HG03469 (cell line): ENCODE data around the gene SLC19A1.

Experiments
- ATAC-seq: cut with Tn5 transposase; IDR thresholded peaks from one replicate; pipeline ENCODE4 v1.9.1; 2021; ENCODE audit warnings: mild to moderate bottlenecking, moderate library complexity, moderate number of reproducible peaks; ENCODE audit not compliant: unreplicated experiment

Gene SLC19A1

DNA sequence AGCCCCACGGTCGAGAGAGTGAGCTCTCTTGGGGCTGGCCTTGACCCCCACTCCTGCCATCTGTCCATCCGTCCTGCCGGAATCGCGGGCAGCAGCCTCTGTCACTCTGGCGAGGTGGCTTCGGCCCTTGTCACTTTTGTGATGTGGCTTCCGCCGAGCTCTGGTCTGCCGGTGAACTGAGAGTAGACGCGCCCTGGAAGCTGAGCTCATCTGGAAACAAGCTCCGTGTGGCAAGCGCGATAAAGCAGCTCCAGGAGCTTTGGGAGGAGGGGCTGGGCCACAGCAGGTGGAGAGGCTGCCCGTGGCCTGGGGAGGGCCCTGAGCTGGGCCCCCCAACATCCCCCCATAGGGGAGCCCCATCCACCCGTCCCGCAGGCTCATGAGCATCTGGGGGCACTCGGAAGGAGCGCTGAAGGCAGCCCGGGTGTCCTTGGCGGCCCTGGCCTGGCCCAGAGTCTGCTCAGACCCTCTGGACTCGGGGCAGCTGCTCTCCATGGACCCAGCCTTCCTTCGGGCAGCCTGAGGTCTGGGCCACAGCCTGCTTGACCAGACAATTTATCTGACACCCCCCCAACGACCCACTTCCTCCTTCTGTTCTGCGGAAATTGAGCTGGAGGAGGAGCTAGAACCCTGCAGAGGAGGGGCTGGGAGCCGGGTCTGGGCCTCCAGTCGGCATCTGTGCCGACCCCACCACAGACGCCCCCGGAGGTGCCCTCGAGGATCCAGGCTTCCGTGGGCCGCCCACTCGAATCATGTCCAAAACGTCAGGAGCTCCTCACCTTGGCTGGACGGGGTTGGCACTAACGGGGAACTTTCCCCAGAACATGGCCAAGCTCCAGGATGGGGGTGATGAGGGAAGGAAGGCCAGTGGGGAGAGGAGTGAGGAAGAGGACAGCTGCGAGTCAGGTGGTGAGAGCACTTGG, 59.1 kb downstream of the SLC19A1 start:
- ATAC-seq, result no peak

DNA sequence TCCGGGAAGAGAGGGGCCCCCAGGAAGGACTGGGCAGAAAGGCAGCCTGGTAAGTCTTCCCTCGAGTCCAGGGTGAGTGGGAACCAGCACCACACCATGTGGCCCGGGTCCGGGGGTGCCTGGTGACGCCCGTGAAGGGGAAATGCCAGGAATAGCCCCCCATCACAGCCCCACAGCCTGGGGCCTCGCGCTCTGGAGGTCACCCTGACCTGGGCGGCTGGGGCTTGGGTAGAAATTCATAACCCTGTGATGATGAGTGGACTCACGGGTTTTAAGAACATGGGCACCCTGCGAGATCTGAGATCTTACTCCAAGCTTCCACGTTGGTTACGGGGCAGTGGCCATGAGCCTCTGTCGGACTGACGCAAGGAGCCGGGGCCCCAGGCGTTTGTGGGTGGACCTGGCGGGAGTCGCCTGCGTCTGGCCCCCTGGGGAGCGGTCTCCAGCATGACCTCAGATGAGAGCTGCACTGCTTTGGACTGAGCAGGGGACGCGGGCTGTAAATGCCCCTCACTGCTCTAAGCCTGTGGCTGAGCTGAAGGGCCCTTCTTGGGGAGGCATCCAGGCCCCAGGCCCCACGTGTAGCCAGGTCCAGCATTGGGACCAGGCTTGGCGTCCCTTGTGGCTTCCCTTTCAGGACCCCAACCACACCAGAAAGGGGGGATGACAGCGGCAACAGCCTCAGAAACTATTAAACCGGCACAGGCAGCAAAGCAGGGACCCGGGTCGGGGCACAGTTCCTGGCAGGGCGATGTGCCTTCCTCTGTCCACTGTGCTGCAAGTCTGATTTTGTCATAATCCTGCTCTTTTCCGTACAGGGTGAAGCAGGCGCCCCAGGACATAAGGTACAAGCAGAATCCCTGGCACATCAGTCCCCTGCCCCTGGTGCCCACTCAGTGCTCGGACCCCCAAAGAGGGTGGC, 60.0 kb downstream of the SLC19A1 start:
- ATAC-seq, result no peak

DNA sequence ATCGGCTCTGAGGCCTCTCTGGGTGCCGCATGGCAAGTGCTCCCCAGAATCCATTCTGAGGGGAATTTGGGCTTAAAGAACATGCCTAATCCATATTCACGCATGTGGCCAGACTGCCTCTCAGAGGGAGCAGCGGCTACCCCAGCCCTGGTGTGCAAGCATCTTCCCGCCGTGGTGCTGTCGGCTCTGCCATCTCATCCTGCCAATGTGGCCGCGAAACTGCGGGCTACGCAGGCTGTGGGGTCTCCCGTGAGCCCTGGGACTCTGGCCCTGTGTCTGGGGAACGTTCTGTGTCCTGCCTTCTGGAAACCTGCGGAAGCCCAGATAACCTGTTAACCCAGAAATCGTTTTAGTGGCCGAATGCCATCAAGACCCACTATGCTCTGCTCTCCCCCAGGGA, 60.7 kb downstream of the SLC19A1 start:
- no peak for ATAC-seq

DNA sequence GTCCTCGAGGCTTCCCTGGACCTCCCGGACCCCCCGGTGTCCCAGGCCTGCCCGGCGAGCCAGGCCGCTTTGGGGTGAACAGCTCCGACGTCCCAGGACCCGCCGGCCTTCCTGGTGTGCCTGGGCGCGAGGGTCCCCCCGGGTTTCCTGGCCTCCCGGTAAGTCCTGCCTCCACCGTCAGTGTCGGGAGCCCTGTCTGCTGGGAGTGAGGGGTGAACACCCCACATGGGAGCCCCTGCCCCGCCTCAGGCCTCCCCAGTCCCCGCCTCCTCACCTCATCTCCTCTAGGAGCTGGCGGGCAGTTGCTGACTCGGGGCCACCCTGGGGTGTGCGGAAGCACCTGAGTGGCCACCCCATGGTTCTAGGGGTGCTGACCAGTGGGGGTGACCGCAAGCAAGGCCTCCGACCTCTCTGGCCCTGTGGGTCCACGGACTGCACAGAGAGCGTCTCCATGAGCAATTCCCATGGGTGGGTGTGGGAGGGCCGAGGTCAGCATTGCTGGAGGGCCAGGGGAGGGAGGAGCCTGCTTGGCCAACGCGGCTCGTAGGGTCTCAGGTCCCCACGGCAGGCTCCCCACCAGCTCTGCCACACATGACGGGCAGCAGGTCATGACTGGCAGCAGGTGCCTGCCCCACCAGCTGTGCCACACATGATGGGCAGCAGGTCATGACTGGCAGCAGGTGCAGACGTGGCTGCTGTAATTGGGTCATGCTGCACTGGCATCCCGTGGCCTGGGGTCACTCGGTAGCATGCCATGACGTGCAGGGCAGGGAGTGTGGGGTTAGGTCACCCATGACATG, 61.3 kb downstream of the SLC19A1 start:
- no peak for ATAC-seq

DNA sequence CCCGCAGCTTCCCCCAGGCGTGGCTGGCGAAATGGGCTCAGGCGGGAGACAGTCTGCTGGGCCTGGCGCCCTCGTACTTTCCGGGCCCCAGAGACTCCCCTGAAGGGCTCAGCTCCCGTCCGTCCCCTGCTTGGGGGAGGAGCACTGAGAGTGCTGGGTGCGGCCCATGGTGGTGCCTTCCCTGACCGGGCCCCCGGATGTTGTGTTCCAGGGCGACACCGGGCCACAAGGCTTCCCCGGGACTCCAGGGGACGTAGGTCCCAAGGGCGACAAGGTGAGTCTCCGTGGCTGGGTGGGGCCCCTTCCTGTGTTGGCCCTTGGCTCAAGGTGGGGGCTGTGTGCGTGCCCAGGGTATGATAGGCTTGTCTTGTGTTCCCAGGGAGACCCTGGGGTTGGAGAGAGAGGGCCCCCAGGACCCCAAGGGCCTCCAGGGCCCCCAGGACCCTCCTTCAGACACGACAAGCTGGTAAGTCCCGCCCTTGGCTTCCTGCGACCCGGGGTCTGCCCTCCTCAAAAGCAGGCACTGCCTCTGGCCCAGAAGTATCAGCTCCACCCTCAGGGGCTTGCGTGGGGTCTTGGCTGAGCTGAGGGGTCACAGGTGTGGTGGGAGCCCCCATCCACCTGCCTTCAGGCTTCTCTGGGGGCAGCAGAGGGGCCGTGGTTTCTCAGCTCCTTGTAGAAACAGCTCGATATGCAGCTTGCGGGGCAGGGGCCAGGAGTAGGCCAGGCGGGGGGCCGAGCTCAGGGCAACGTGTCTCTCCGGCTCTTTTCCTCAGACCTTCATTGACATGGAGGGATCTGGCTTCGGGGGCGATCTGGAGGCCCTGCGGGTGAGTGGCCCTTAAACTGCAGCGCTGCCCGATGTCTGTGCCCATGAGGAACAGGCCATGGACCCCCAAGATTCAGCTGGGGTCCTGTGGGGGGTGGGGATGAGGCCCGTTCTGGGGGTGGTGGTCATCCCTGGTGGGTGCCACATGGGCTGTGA, 62.3 kb downstream of the SLC19A1 start:
- ATAC-seq, result no peak

DNA sequence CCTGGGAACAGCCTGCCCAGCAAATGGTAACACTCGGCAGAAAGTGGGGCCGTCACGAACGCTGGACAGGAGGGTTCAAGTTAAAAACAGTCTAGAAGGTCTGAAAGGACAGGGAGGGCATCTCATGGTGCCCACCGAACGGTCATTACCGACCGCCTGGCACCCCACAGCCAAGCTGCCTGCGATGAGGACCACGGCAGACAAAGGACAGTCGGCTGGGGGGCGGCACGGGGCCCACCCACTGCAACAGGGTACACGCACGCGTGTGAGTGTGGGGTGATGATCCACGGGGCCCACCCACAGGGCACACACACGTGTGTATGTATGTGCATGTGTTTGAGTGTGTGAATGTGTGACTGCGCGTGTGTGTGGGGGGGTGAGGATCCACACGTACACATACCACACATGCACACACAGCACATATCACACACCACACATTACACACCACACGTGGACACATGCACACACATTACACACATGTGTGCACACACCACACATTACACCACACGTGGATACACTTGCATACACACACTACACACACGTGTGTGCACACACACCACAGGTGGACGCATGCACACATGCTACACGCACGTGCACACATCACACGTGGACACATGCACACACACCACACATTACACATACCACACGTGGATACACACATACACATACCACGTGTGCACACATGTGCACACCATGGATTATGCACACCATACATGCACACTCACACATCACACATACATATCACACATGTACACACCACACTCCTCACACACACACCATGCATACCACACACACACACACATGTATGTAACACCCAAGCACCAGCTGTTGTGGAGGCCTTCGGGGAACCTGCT, 63.2 kb downstream of the SLC19A1 start:
- no peak for ATAC-seq

DNA sequence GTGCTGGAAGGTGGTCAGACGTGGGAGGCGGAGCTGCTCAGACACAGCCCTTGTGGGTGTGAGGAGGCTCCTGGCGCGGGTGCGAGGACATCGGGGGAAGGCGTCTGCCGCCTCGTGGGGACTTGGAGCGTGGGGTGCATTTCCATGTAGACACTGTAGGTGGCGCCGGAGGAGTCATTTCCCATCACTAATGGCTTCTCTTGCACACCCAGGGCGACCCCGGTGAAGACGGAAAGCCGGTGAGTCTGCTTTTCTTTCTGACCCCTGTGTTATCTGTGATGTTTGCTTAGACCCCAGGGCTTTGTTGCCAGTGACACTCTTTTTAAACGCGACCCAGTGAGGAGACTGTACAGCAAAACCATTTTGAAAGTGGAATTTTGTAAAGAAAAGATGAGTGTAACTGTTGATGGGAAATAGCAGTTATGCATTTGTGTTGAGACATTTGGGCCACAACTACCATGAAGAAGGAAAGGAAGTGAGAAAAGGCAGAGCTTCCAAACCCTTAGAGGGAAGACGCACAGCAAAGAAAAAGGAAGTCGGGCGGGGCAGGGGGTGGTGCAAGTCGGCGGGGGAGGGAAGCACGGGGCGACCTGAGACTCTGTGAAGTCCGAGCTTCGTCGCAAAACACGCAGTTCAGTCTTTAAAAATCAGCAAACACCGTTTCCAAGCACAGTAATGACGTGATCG, 64.0 kb downstream of the SLC19A1 start:
- ATAC-seq, result no peak

DNA sequence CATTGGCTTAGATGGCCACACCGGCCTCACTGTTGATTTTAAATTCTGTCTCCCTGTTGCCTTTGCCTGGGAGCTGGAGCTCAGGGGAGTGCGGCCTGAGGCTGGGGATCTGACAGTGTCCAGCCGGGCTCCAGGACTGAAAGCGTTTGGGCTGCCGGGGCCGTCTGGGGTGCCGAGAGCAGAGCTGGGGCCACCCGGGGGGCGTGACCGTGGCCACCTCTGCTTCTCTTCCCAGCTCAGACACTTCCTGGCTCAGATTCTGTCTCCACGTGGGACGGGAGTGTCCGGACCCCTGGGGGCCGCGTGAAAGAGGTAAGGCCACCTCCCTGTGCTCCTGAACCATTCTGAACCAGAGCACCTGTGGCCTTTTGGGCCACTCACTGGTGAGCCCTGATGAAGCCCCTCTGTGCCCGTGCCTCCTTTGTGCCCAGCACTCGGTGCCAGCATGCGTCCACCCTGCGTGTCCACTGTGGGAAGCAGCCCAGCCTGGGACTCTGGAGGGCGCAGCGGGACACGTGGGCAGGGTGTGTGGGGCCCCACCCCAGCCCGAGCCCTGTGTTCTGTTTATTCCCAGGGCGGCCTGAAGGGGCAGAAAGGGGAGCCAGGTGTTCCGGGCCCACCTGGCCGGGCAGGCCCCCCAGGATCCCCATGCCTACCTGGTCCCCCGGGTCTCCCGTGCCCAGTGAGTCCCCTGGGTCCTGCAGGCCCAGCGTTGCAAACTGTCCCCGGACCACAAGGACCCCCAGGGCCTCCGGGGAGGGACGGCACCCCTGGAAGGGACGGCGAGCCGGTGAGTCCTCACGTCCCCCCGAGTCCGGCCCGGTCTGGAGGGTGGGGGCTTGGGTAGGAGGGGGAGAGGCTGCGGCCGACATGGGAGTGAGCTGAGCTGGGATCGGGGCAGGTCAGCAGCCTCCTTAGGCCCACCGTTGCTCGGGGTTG, 64.8 kb downstream of the SLC19A1 start:
- no peak for ATAC-seq

DNA sequence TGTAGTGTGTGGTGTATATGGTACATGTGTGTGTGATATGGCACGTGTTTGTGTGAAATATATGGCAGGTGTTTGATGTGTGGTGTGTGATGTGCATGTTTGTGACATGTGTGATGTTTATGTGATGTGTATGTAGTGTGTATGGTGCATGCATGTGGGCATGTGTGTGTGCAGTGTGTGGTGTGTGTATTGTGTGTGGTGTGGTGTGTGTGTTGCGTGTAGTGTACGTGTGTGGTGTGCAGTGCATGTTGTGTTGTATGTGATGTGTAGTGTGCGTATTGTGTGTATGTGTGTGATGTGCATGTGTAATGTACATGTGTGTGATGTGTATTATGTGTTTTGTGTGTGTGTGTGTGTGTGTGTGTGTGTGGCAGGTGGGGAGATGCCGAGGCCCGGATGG, 65.7 kb downstream of the SLC19A1 start:
- ATAC-seq, result no peak

DNA sequence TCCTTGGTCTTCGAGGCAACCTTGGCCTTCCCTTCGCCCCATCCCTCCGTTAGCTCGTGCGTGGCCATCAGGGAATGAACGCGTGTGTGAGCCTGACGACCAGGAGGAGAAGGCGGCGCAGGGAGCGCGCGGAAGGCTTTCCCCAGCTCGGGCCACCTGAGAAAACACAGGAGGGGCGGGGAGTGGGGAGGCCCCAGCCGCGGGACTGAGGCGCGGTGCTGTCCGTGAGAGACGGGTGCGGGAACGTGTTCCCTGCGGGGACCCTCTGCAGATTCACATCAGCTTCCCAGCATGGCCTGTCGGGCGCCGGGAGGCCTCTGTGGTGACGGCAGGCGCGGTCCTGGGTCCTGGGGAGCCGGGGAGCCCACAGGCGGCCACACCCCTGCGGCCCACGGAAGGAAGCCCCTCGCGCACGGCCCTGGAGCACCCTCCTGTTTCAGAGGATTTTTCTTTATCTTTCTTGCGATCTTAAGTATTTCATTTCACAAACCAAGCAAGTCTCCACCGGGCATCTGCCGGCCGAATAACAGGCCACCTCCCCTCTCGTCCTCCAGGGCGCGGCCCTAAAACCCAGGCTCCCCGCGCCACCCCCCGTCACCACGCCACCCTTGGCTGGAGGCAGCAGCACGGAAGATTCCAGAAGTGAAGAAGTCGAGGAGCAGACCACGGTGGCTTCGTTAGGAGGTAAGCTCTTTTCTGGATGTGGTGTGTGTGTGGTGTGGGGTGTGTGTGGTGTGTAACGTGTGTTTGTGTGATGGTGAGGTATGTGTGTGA, 66.3 kb downstream of the SLC19A1 start:
- ATAC-seq, result no peak

DNA sequence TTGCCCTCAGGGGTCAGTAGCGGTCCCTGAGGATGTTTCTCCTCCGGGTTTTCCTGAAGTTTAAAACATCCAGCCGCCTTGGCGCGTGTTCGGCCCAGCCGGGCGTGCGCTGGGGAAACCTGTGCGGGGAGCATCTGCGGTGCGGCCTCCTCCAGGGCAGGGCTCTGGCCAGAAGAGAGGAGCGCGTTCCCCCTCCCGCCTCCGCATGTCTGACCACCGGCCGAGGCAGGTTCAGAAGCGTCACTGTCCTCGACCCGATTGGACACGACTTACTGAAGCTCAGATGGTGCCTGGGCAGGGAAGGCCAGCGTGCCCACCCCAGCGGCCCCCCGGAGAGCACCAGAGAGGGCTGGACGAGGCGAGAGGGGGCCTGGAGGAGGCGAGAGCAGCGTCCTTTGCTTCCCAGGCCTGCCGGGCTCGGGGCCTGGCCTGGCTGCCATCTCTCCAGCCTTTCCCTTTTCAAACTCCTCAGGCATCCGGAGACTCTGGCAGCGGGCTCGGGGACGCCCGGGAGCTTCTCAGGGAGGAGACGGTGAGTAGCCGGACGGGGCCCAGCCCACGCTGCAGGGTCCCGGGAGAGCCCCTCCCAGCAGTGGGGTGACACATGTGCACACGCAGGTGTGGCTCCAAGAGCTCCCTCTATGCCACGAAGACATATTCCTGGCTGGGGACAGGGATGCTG, 67.1 kb downstream of the SLC19A1 start:
- ATAC-seq, result no peak

DNA sequence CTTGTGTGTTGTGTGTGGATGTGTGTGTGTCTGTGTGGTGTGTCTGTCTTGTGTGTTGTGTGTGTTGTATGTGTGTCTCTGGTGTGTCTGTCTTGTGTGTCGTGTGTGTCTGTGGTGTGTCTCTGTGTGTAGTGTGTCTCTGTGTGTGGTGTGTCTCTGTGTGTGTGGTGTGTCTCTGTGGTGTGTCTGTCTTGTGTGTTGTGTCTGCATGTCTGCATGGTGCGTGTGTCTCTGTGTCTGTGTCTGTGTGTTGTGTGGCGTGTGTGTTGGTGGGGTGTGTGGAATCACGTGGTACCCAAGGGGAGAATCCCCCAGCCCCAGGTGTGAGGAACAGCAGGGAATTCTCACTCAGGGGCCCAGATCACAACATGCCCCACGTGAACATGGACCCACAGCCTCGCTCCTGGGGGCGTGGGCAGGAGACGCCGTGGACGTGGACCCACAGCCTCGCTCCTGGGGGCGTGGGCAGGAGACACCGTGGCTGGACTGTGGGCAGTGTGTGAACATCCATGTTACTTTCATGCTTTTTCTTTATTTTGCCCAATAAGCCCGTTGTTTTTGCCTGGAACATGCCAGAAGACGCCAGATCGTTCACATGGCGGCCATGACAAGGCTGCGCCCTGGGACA, 67.8 kb downstream of the SLC19A1 start:
- ATAC-seq, result no peak

DNA sequence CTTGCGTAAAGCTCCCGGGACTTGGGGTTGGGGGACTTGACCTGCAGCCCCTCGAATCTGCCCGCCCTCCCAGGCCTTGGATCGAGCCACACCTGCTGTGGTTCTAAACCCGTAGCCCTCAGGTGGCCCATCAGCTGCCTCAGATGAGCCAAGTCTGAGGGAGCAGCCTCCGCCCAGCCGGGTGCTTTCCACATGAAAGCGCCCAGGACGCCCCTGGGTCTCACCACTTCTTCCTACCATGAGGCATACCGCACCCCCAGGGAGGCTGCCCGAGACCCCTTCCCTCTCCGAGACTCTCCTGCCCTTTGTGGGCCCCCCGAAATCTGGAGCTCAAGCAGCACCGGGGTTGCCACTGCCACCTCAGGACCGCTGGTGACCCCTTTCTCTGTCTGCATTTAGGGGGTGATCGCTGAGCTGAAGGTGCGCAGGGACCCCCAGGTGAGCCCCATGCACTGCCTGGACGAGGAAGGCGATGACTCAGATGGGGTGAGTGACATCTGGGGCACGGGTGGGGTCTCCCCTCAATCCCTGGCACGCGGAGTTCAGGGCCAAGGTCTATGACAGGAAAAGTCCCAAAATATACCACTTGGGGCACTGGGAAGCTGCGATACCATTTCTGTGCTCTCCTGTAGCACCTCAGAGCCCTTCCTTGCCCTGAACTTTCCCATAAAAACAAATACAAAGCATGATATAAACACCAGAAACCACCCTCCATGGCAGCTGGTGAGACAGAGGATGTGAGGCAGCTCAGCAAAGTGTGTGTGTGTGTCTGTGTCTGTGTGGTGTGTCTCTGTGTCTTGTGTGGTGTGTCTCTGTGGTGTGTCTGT, 68.5 kb downstream of the SLC19A1 start:
- ATAC-seq, result no peak
